HG03095 (cell line): ENCODE data around the gene GNAL.
"Not testable (repeated sequence)": the region's sequence is repeated elsewhere in the genome, so short reads cannot be mapped to it uniquely, and the experiment has no call there.

Experiments used
- ATAC-seq: cut with Tn5 transposase; IDR thresholded peaks from one replicate; pipeline ENCODE4 v1.9.1; 2021; ENCODE audit warnings: moderate library complexity; ENCODE audit not compliant: unreplicated experiment

GNAL gene

GRCh38 chr18:11897781-11898180 is 208.7 kb downstream of the GNAL start:
- ATAC-seq, result no peak

GRCh38 chr18:11899063-11899462 is 210.0 kb downstream of the GNAL start:
- no peak for ATAC-seq

DNA sequence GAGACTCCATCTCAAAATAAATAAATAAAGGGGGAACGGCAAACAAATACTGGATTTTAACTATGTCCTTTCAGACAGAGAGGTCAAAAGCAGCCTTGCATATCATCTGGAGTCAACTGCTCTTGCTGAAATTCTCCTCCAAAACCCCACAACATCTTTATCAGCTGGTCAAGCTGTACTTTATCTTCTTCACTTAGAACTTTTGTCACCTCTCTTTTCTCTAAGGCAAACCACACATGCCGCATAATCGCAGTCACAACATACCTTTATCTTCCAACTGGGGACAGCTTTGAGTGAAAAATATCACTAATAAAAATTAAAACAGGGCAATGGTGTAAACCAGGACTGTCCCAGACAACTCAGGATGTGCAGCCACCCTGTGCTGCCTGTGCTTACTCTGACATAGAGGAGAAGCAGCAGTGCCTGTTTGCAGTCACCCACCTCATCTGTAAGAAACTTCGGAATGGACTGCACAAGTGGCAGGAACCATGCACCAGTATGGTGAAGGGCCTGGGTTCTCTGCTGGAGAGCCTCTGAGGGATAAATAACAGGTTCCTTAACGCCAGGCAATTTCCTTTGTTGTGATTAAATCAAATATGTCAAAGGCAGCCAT is 212.9 kb downstream of the GNAL start:
- no peak for ATAC-seq

DNA sequence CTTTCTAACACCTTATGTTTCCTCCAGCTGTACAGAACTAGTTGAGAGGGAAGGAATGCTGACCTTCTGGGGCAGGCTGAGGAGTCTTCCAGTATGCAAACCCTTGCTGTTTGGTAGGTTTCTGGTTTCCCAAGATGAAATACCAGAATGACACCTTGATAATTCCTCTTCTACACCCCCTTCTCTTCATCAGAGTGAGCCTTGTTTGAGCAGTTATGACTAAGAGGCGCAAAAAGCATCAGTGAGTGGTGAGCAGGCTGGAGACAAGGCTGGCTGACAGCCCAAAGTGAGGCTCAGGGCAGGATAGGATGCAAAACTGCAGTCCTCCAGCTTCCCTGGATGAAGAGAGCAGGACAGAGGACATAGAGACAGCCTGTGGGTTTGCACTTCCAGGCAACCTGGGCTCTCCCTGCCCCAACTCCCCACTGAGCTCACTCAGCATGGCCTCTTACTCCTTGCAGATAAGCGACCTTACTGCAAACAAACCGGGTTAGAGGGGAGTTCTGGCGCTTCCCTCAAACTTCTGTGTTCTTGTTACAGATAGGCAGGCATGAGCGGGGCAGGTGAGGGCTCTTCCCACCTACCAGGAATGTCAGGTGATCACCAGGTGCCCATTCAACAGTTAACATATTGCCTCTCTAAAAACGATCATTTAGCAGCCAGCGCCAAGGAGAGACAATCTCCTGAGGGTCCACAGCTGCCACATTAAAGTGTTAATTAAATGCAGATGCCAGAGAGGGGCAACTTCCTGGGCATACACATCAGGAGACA is 213.6 kb downstream of the GNAL start:
- no peak for ATAC-seq

DNA sequence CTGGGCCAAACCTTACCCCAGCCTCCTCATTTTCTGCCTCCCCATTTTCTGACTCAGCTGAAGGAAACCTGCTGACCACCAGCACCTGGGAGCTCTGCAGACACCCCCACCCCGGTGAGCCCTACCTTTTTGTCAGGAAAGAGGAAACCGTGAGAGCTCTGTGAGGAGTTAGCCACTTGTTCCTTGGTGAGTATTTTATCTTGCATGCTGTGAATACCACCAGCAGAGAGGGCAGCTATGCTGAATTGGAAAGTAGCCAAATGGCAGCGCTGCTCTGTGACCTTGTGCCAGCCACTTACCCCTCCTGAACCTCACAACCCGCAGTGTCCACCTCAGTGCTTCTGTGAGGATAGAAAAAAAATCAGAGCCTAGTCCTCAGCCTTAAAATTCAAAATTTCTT is 216.5 kb downstream of the GNAL start:
- no peak for ATAC-seq

- ATAC-seq, result no peak
Measured at GRCh38 chr18:11906176-11906575, 217.1 kb downstream of the GNAL start.

GRCh38 chr18:11906926-11907874 is 218.1 kb downstream of the GNAL start:
- ATAC-seq, result no peak

- peak; percentile 80 for ATAC-seq
Measured at GRCh38 chr18:11908182-11909060, 219.4 kb downstream of the GNAL start, which contains the start of gene MPPE1. Gene MPPE1, minus strand, starts transcription at chr18:11908317. Its CDS starts 11,053 bp downstream, at chr18:11897264.

- no peak for ATAC-seq
Measured at GRCh38 chr18:11909061-11909455, 220.0 kb downstream of the GNAL start.

DNA sequence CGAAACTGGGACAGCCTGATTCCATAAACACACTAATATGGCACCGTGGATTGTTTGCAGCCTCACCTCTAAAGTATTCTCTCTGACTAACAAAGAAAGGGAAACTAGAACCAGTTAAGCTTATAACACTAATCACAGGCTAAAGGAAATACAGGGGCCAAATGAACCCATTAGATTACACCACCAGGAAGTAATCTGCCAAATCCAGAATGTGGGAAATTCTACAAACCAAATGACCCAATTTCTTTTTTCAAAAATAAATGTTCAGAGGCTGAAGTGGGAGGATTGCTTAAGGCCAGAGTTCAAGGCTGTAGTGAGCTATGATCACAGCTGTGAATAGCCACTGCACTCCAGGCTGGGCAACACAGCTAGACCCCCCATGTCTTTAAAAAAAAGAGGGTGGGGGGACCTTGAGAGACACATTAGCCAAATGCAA is 220.5 kb downstream of the GNAL start:
- no peak for ATAC-seq

DNA sequence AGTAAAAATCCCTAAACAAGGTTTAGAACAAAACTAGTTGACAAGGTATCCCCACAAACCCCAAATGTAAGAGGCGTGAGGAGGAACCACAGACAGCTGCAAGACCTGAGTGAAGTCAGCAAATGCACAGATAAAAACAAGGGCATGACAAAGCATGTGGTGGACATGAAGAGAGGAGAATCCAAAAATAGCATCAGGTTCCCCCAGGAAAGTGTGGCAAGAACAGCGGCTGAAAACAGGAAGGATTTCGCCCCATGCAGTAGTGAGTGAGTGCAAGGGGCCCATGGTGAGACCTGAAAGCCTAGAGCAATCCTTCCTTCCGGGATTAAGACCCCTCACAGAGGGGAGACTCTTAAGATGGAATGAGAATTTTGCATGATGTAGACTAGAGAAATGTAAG is 227.8 kb downstream of the GNAL start:
- not testable (repeated sequence) for ATAC-seq

DNA sequence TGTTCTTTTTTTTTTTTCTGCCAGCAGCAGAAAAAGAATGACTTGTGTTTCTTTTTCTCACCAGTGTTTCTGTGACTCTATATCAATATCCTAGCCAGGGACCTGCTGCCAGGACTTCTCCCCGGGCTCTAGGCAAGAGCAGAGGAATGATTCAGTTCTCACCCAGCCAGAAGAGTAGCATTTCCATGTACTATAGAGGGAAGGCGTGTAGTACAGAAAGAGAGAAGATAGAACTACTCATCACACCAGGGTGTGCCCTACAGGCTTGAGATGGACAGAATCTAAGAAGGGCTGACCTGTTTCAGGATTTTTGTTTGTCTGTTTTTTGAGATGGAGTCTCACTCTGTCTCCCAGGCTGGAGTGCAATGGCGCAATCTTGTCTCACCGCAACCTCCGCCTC is 230.5 kb downstream of the GNAL start:
- not testable (repeated sequence) for ATAC-seq

GRCh38 chr18:11923450-11923849 is 234.4 kb downstream of the GNAL start:
- no peak for ATAC-seq

DNA sequence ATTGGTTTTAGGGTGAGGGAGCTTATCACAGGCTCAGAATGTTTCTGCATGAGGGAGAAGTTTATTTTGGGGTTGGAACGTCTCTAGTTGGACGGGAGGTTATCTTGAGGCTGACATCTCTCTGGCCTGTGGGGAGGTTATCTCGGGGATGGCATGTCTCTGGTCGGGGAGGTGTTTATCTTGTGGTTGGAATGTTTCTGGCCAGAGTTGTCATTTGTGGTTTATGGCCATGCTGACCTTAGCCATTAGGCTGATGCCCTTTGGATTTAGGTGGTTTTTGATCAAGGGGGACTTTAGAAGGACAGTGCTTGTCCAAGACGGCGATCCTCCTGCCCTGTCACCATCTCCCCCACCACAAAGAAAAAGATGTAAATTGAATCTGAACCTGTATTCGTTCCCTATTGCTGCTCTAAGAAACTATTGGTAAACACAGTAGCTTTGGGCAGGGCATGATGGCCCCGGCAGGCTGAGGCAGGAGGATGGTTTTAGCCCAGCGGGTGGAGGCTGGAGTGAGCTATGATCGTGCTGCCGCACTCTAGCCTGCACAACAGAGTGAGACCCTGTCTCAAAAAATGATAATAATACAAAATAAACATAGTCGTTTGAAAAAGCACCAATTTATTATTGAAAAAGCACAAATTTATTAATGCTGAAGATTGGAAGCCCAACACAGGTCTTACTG is 236.9 kb downstream of the GNAL start:
- no peak for ATAC-seq

GRCh38 chr18:11927497-11927896 is 238.4 kb downstream of the GNAL start:
- no peak for ATAC-seq

DNA sequence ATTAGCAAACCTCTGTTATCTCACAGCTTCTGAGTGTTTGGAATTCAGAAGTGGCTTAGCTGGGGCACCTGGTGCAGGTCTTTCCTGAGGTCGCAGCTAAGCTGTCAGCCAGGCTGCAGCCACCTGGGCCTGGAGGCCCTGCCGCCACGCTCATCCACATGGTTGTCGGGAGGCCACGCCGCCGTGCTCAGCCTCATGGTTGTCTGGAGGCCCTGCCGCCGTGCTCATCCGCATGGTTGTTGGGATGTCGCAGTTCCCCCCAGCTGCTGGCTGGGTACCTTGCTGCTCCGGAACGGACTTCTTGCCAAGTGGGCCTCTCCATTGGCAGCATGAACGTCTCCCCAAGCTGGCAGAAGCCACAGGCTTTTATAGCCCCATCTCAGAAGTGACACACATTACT is 243.3 kb downstream of the GNAL start:
- ATAC-seq, result no peak
